ENCODE data around the gene MUC15. TPM values are rescaled to one million over a fixed set of nuclear protein-coding genes. Genes with fewer than 3 reads are reported as not detected.
A peak's percentile ranks its signal among the peaks of the same experiment; 100 is the strongest.
"Not testable (repeated sequence)": the region's sequence is repeated elsewhere in the genome, so short reads cannot be mapped to it uniquely, and the experiment has no call there.

The MUC15 gene, protein sequence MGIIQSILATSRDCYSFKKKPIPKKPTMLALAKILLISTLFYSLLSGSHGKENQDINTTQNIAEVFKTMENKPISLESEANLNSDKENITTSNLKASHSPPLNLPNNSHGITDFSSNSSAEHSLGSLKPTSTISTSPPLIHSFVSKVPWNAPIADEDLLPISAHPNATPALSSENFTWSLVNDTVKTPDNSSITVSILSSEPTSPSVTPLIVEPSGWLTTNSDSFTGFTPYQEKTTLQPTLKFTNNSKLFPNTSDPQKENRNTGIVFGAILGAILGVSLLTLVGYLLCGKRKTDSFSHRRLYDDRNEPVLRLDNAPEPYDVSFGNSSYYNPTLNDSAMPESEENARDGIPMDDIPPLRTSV
- total RNA-seq: not detected
- long read RNA-seq: 0 reads

DNA sequence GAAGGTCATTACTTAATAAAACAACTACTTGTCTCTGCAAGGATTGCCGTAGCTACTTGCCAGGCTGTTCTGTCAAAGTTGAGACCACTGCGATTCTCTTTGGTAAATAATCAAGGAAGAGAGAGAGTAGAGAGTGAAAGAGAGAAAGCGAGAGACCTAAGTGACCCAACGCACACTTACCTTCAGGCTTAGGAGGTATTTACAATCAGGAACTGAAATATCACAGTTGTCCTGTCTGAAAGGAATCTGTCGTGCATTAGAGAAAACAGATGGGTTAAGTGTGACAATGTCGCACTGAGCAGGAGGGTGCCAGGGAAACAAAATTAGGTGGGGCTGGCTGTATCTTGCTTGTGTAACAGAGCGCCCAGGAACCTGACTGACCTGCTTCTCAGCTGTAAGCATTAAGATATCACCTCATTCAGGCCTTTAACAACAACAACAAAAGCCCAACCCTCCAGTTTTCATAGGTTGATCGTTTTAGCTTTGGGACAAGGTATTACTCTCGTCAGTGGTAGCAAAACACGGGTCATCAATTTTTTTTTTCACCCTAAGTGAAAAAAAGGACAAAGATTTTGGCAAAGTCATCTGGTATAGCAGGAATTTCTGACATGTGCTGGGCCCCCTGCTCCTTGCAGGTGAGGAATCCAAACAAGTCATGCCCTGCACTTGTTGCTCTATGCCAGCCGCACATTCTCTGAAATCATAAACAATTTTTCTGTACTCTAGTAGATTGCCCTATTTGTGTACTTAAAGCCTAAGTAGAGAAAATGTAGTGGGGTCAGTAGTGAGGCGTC is at the start of gene MUC15:
TSS of gene MUC15 (minus strand) at position 403 of the 794 bp plus-strand sequence. CDS start 5,169 bp downstream, outside the sequence.
- intact Hi-C loops (cut with DNase I): no loop called here
- no peak for DNase-seq (ENCODE audit: missing footprints)
- ATAC-seq: no peak

DNA sequence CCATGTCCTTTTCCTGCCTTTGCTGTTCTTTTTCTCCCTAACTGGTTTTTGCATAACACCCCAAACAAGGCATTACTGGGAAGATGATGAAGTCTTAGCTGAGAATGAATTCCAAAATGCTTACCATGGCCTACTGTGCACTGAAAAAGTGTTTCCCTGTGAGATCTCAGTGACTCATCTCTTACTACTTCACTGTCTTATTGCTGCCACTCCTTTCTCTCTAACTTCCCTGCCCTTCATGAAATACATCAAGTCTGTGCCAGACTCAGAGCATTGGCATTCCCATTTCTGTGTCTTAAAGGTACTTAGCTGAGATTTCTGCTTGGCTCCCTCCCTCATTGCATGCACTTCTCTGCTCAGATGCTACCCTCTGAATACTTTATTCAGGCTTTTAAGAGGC is 49.1 kb upstream of the MUC15 start:
- intact Hi-C loops (cut with DNase I): no loop called here
- ATAC-seq (no peak), DNase-seq (ENCODE audit: missing footprints) (no peak)

DNA sequence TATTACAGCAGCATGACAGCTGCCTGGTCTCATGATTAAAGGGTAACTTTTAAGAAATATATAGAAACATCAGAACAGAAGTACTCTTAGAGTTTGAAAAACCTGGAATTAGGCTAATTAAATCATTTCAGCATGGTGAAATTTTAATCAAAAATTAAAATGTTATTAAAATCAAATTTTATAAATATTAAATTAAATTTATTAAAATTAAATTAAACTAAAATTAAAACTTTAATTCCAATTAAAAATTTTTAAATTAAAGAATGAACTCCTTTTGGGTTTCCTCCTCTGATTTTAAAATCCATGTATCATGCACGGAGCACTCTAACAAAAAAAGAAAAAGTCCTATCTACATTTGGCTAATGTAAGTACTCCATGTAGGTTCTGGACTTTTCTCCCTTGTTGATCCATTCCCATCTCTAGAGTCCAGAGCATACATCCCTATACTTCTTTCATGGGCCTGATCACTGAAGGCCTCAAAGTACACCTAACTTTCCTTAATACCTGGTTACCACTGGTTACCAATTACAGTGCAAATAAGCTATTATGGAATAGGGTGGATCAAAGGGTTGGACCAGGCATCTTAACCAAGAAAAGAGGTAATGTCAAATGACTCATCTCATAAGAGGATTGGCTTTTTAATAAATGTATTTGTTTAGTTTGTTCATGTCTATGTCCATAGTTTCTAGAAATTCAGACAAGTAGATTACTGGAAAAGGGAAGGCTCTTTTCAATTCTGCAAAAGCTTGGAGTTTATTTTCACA is 48.4 kb upstream of the MUC15 start:
- DNase-seq (ENCODE audit: missing footprints): no peak
- ATAC-seq: no peak
- intact Hi-C loops (cut with DNase I): no loop called here

DNA sequence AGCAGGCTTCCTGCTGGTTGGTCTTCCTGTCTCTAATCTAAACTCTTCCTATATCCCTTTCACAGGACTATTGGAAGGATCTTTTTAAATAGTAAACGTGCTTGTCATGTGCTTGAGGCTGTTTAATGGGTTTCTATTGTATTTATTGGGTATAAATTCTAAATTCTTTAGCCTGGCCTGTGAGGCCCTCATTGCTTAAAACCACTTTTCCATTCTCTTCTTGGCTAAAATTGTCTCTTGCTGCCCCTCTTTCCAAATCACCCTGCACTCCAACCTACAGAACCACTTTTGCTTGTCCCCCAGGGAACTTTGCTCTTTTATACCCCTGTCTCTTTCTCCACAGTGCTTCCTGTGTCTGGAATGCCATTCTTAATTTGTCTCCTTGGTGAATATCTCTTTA is 46.4 kb upstream of the MUC15 start:
- ATAC-seq (no peak), DNase-seq (ENCODE audit: missing footprints) (no peak)
- intact Hi-C loops (cut with DNase I): no loop called here

DNA sequence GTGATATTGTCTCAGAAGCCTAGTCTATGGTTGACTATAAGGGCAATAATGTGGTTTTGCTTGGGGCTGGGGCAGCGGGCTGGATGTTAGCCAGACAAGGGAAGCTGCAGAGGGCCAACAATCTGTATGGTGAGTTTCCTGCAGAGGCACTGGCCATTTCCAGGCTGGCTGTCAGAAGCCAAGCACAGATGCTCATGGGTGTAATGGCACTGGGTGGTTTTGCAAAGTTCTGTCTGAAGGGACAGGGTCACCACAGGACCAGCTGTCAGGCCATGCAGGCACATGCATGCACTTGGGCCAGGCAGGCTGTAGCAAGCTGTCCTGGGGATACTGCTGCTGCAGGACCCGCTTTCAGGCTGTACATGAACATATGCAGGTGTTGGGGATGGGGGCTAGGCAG is 41.7 kb upstream of the MUC15 start:
- intact Hi-C loops (cut with DNase I): no loop called here
- ATAC-seq (no peak), DNase-seq (ENCODE audit: missing footprints) (no peak)

DNA sequence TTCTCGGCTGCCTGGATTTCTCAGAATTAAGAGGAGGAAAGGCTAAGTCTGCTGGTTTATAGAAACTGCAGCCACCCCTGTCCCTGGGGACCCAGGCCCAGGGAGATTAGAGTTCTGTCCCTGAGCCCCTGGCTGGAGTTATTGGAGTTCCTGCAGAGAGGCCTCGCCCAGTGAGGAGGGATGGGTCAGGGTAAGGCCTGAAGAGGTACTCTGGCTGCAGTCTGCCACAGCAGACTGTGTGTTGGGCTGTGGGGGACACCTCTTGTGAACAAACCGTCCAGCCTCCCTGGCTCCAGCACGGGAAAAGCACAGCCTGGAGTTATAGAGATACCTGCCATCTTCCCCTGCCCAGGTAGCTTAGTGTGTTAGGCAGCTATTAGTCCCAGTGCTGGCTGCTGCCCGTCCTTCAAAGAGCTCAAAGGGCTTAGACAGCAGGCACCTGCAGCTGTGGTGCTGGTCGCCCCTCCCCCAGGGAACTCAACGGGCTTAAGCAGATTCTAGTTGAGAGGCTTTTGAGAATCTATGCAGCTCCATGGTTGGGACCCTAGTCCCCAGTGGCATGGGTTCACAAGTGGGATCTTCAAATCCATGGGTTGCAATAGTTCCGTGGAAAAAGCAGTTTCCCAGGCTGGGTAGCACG is 36.6 kb upstream of the MUC15 start:
- intact Hi-C loops (cut with DNase I): no loop called here

DNA sequence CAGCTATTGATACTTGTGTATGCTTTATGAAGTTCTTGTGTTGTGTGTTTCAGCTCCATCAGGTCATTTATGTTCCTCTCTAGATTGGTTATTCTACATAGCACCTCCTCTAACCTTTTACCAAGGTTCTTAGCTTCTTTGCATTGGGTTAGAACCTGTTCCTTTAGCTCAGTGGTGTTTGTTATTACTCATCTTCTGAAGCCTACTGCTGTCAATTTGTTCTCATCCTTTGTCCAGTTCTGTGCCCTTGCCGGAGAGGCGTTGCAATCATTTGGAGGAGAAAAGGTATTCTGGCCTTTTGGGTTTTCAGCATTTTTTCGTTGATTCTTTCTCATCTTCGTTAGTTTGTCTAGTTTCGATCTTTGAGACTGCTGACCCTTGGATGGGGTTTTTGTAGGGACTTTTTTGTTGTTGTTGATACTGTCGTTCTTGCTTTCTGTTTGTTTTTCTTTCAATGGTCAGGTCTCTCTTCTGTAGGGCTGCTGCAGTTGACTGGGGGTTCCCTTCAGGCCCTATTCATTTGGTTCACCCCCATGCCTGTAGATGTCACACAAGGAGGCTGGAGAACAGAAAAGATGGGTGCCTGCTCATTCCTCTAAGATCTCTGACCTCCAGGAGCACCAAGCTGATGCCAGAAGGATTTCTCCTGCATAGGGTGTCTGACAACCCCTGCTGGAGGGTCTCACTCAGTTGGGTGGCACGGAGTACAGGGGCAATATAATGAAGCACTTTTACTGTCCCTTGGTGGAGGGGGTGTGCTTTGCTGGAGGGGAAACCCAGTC is 35.9 kb upstream of the MUC15 start:
- no peak for ATAC-seq
- intact Hi-C loops (cut with DNase I): no loop called here
- no peak for DNase-seq (ENCODE audit: missing footprints)

More for the DNA sequence above, 36.6 kb upstream of the MUC15 start:
- ATAC-seq (no peak), DNase-seq (ENCODE audit: missing footprints) (no peak)

DNA sequence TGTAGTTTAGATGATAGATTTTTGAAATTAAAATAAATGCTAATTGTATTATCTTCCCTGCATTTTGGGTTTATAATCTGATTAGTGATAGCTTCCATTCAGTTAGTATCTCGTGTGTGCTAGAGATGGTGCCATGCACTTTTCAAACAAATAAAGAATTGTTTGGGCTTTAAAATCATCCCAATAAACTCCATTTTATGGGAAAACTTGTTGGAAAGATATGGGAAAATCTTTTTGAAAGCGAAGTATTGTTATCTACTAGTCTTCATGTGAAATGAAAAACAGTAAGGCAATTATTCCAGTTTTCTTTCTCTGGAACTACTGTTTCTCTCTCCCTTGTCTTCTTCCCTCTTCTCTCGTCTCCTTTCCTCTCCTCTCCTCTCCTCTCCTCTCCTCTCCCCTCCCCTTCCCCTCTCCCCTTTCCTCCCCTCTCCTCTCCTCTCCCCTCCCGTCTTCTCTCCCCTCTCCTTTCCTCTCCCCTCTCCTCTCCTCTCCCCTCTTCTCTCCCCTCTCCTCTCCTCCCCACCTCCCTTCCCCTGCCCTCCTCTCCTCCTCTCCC is 27.9 kb upstream of the MUC15 start:
- intact Hi-C loops (cut with DNase I): no loop called here
- no peak for DNase-seq (ENCODE audit: missing footprints)
- no peak for ATAC-seq

DNA sequence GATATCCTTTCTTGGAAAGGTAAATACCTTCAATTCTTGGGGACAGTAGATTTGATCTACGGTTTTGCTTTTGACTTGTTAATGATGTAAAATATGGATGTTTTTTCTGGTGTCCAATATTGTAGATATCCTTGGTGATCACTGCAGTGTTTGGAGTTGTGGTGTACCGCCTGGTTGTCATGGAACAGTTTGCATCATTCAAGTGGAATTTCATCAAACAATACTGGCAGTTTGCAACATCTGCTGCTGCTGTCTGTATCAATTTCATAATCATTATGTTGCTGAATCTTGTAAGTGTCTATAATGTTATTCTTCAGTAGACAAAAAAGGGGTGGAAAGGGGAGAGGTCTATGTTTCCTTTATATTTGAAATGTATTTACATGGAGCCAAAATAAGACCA is 27.4 kb upstream of the MUC15 start:
- intact Hi-C loops (cut with DNase I): no loop called here

DNA sequence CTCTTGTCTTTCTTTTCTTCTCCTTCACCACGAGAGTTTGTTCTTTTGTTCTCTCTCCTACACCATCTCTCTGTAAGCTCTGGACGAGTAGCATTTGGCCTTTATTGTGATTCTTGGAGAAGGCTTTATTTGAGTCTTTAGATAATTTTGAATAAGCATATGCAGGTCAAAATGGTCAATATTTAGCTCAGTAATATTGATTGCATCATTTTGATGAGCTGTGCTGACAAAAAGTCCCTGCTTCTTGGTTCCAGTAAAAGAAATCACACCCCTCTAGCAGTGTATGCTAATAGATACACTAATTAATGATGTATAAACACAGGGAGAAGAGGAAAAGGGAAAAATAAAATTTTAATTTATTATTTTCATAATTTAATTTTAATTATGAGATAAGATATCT is 25.8 kb upstream of the MUC15 start:
- no peak for ATAC-seq
- DNase-seq (ENCODE audit: missing footprints): no peak
- intact Hi-C loops (cut with DNase I): no loop called here

More for the DNA sequence above, 27.4 kb upstream of the MUC15 start:
- ATAC-seq (no peak), DNase-seq (ENCODE audit: missing footprints) (no peak)

DNA sequence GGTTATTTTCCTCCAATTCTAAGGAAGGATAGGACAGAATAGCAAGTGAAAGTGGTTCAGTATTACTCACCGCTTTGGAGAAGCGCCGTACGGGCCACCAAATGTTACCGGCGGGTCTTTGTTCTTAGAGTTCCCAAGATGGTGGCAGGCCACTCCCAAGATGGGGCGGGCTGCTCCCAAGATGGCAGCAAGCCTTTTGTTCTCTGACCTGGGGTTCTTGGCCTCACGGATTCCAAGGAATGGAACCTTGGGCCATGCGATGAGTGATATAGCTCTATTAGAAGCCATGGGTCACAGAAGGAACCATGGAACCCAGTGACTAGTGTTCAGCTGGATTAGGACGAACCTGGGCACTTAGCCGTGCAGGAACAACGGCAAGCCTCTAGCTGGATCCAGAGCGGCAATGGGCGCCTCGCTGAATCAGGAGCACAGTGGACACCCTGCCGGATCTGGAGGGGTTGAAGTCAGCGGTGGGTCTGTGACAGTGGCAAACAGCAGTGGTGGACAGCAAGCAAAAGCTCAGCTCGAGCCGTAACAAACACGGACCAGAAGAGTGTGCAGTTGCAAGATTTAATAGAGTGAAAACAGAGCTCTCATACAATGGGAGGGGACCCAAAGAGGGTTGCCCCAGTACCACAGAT is 25.1 kb upstream of the MUC15 start:
- DNase-seq (ENCODE audit: missing footprints): peak; percentile 44
- ATAC-seq; intact Hi-C loops (cut with DNase I): not testable (repeated sequence)

DNA sequence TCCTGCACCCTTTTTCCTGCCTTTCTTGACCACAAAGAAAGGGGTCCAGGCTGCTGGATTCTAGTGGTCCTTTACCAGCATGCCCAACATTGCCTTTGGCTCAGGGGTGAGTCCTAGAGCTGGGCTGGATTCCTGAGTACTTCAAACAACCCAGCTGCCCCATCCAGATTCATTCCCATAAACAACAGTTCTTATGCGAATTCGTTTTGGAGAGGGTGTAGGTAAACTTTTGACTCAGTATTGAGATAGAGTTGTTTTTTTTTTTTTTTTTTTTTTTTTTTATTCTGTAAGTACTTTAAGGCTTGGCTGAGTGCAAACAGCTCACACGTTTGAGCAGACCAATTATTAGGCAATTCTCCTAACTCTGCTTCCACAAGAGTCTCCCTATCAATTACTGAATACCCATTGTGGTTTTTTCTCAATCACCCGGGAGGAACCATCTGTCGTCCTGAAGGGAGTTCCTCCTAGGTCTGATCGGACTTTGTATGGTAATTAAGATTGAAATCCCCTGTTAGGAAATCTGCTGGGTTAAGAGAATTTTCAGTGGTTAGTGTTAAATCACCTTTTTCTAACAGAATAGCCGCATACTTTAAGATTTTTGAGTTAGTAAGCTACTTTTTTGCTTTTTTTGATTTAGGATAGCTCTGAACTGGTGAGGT is 23.3 kb upstream of the MUC15 start:
- ATAC-seq; DNase-seq (ENCODE audit: missing footprints); intact Hi-C loops (cut with DNase I): not testable (repeated sequence)

DNA sequence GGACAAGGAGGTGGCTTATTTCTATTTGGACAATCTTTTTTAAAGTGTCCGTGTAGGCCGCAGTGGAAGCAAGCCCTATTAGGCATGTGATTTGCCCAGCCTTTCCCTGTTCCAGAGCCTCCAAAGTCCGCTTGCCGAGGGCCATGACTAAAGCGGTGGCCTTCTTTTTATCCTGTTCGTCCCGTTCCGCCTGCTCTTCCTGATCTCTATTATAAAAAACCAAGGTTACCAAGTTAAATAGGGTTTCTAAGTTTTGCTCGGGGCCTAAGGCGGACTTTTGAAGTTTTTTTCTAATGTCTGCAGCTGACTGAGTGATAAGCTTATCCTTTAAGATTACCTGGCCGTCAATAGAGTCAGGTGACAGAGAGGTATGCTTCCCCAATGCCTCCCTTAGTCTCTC is 21.6 kb upstream of the MUC15 start:
- intact Hi-C loops (cut with DNase I): no loop called here
- no peak for ATAC-seq
- no peak for DNase-seq (ENCODE audit: missing footprints)

DNA sequence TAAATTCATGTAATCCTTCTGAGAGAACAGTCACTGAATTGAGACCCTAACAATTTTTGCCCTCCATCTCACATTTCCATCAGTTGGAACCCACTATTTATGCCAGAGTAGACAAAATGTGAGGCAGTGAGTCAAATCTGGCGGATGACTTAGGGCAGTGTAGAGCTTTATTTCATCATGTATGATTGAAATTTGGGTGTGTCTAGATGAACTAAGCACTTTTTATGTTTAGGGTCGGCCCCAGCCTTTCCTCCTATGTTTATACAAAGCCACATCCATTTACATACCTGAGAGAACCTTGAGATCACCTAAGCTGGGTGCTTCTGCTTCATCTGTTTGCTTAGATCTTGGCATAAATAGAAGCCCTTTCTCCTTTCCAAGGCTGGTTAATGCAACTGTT is 15.0 kb upstream of the MUC15 start:
- intact Hi-C loops (cut with DNase I): no loop called here
- DNase-seq (ENCODE audit: missing footprints) (no peak), ATAC-seq (no peak)

DNA sequence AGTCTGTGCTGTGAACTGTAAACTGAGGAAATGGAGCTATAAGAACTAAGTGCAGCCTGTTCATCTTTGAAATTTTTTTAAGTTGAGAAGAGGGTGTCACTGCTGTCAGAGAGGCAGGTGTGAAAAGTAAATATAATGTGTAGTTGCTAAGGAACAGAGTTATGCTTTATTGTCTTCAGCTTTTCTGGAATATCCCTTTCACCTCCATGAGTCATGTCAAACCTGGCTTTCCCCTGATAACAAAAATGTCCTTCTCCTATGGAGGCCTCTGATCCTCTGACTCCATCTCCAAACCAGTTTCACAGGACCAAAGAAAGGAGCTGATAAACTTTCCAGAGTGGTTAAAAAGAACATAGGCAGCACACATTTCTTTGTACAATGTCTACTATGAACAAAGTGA is 12.8 kb upstream of the MUC15 start:
- DNase-seq (ENCODE audit: missing footprints) (no peak), ATAC-seq (no peak)
- intact Hi-C loops (cut with DNase I): no loop called here

DNA sequence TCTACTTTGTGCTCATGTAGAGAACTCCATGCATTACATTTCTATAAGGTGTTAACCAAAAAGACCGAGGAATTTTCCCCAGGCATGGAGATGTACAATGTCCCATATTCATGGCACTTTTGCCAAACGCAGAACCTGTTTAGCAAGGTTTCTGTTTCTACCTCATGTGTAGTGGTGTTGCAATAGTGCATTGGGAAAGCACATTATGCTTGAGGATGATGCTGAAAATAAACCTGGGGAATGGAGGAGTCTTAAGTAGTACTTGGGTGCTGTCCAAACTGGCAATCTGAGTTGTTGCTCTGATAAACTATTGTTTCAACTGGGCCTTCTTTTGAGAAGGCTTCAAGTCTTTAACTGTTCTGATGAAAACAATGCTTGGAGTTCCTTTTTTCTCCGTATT is 11.5 kb upstream of the MUC15 start:
- ATAC-seq (no peak), DNase-seq (ENCODE audit: missing footprints) (no peak)
- intact Hi-C loops (cut with DNase I): no loop called here

DNA sequence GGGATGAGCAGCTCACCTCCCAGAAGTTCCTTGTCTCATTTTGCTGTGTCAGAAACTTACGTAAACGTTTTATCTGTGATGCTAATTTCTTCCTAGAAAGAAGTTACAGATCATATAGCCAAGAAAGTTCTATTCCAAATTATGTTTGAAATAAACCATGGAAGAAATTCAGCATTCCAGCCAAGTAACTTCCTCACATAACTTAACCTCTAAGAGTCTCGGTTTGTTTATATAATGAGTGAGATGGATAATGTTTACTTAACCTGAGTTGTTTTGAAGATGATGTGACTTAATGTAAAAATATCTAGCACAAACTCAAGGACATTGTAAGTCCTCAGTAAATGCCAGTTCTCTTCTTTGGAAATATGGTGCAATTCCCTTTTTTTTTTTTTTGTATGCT is 8.9 kb upstream of the MUC15 start:
- ATAC-seq (no peak), DNase-seq (ENCODE audit: missing footprints) (no peak)
- intact Hi-C loops (cut with DNase I): no loop called here
